K562 (cell line): ENCODE measurements around the gene FRAT2. TPM values are rescaled to one million over a fixed set of nuclear protein-coding genes. Genes with fewer than 3 reads are reported as not detected.
A peak's percentile ranks its signal among the peaks of the same experiment; 100 is the strongest.

Experiments used
- CREBBP ChIP-seq: IDR thresholded peaks from one replicate; pipeline ENCODE4 v1.6.1; 2012; ENCODE audit warnings: low read depth, mild to moderate bottlenecking, control low read depth, inconsistent platforms, low read length
- MYBL2 ChIP-seq, 2 experiments: fragments of 450-650 bp in 1 of 2; sonication (generic) in 1 of 2; formaldehyde crosslinking in 1 of 2; IDR thresholded peaks; 2 replicates each; pipeline versions ENCODE4 v1.6.1 to v1.8.1; 2017 to 2022; ENCODE audit warnings: borderline replicate concordance in 1 of 2, inconsistent platforms in 1 of 2, low read depth in 1 of 2, mild to moderate bottlenecking in 1 of 2, missing genetic modification reagents in 1 of 2, moderate library complexity in 1 of 2
- ZNF407 ChIP-seq: fragments of 450-650 bp; IDR thresholded peaks from 2 replicates; pipeline ENCODE4 v1.6.1; 2016; ENCODE audit warnings: low read depth
- polyA plus RNA-seq, 8 experiments: library from polyadenylated mRNA; depleted of rRNA in 4 of 8; stranded (reverse) in 5 of 8; unstranded in 3 of 8; fragments of >200 nt; fragmentation: Nextera tagmentation in 2 of 8; fragmentation: Illumina TruSeq in 1 of 8; extraction: Ambion mirVana in 2 of 8; extraction: Trizol in 1 of 8; gene quantifications; 2 replicates each; pipeline versions ENCODE4 v1.2.1 to v1.2.3, GENCODE V29; 2011 to 2014; ENCODE audit warnings: inconsistent platforms in 1 of 8, missing spikeins in 1 of 8
- total RNA-seq, 7 experiments: library from RNA; depleted of rRNA in 6 of 7; stranded (reverse); fragments of >200 nt in 6 of 7; fragmentation: Illumina TruSeq in 2 of 7; extraction: Trizol in 2 of 7; gene quantifications; 2 replicates each; pipeline versions ENCODE4 v1.2.1 to v1.2.3, GENCODE V29; 2011 to 2021; ENCODE audit warnings: low replicate concordance in 1 of 7
- TF ChIP-seq, protein P1 (sequence below), 3 experiments: fragments of 200-800 bp in 1 of 3; fragments of 250-450 bp in 1 of 3; fragments of 450-650 bp in 1 of 3; sonication (Bioruptor Pico) in 1 of 3; sonication (Bioruptor generic) in 1 of 3; formaldehyde crosslinking in 1 of 3; IDR thresholded peaks; 2 replicates each; pipeline versions ENCODE4 v1.6.1 to v1.8.0; 2016 to 2022; ENCODE audit warnings: mild to moderate bottlenecking in 2 of 3, missing genetic modification characterization in 2 of 3, missing compliant biosample characterization in 1 of 3, moderate library complexity in 1 of 3

The FRAT2 gene
- total and polyA plus RNA-seq, 9 of the 15 experiments (the other 6 are each of a cell fraction or from before 2014, with no cell fraction given), result 4.3 to 31.7 (median 19.5) TPM

GRCh38 chr10:97318772-97319651 lies 15.5 kb downstream of the FRAT2 start, which contains the start of gene FRAT1 (continued):
- TF ChIP-seq, protein P1, sequence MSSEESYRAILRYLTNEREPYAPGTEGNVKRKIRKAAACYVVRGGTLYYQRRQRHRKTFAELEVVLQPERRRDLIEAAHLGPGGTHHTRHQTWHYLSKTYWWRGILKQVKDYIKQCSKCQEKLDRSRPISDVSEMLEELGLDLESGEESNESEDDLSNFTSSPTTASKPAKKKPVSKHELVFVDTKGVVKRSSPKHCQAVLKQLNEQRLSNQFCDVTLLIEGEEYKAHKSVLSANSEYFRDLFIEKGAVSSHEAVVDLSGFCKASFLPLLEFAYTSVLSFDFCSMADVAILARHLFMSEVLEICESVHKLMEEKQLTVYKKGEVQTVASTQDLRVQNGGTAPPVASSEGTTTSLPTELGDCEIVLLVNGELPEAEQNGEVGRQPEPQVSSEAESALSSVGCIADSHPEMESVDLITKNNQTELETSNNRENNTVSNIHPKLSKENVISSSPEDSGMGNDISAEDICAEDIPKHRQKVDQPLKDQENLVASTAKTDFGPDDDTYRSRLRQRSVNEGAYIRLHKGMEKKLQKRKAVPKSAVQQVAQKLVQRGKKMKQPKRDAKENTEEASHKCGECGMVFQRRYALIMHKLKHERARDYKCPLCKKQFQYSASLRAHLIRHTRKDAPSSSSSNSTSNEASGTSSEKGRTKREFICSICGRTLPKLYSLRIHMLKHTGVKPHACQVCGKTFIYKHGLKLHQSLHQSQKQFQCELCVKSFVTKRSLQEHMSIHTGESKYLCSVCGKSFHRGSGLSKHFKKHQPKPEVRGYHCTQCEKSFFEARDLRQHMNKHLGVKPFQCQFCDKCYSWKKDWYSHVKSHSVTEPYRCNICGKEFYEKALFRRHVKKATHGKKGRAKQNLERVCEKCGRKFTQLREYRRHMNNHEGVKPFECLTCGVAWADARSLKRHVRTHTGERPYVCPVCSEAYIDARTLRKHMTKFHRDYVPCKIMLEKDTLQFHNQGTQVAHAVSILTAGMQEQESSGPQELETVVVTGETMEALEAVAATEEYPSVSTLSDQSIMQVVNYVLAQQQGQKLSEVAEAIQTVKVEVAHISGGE (CRISPR knock-in tag; IDR thresholded peaks at IDR 0.05), result peak in 1 of 3 experiments; percentile 78; a peak in 2 of 6 replicates
- TF ChIP-seq ZNF407 (no peak), CREBBP (no peak), MYBL2 (IDR thresholded peaks at IDR 0.05; ENCODE audit: low read depth) (no peak), MYBL2 (CRISPR knock-in tag; IDR thresholded peaks at IDR 0.05; ENCODE audit: borderline replicate concordance) (no peak)
